Testis (tissue), 3 donors: Measurements from ENCODE around the gene ATP5MG. TPM values are rescaled to one million over a fixed set of nuclear protein-coding genes. Genes with fewer than 3 reads are reported as not detected.
"Not testable (repeated sequence)": the region's sequence is repeated elsewhere in the genome, so short reads cannot be mapped to it uniquely, and the experiment has no call there.

Experiments
- DNase-seq: peaks from one replicate; pipeline ENCODE4 v3.0.0-alpha.2; 2019
- H3K27ac ChIP-seq, 2 donors: fragments of 200-600 bp; sonication (generic); one replicate each; pipeline ENCODE4 v1.5.1; 2019
- H3K27me3 ChIP-seq: fragments of 200-600 bp; sonication (generic); one replicate; pipeline ENCODE4 v1.5.1; 2019
- H3K36me3 ChIP-seq: fragments of 200-600 bp; sonication (generic); one replicate; pipeline ENCODE4 v1.5.1; 2017; ENCODE audit warnings: low read depth; ENCODE audit errors: missing control alignments
- H3K4me1 ChIP-seq: fragments of 200-600 bp; sonication (generic); one replicate; pipeline ENCODE4 v1.5.1; 2019
- H3K4me3 ChIP-seq, 2 donors: fragments of 200-600 bp; sonication (generic); one replicate each; pipeline ENCODE4 v1.5.1; 2017 to 2019
- H3K9me3 ChIP-seq: fragments of 200-600 bp; sonication (generic); one replicate; pipeline ENCODE4 v1.5.1; 2017
- POLR2A ChIP-seq: fragments of 450-650 bp; IDR thresholded peaks from one replicate; pipeline ENCODE4 v1.6.1; 2017; ENCODE audit warnings: antibody characterized with exemption, mild to moderate bottlenecking, moderate library complexity
- WGBS, 2 donors: methylation state at CpG; one replicate each; pipeline ENCODE4 v1.1.5; 2018; 5-methylcytosine and 5-hydroxymethylcytosine counted together
- intact Hi-C: fragments of 100-400 bp; cut with DNase I; formaldehyde crosslinking; loops from one replicate; pipeline ENCODE4 v1.15.1; 2023; ENCODE audit warnings: low total_unique reads
- polyA plus RNA-seq: library from polyadenylated mRNA; stranded (reverse); fragments of 350-450 nt; fragmentation: Illumina TruSeq; extraction: RNeasy Lipid Tissue Mini Kit (QIAGEN cat#74804); gene quantifications from one replicate; pipeline ENCODE4 v1.2.3, GENCODE V29; 2014; ENCODE audit warnings: low read depth, low replicate concordance; ENCODE audit not compliant: insufficient read depth
- total RNA-seq, 2 donors: library from RNA; depleted of rRNA; stranded (reverse); fragments of >200 nt; gene quantifications; one replicate each; pipeline ENCODE4 v1.2.3, GENCODE V29; 2016
- TF ChIP-seq, protein P1 (sequence below), 3 experiments: fragments of 450-650 bp in 2 of 3; fragments of 200-600 bp in 1 of 3; sonication (generic) in 1 of 3; IDR thresholded peaks; one replicate each; pipeline ENCODE4 v1.5.1; 2016 to 2019; ENCODE audit warnings: antibody characterized with exemption in 3 of 3, mild to moderate bottlenecking in 2 of 3, moderate library complexity in 1 of 3

Gene ATP5MG
- total and polyA plus RNA-seq, 3 donors from 2014 or later, result 35.9 to 193 (median 40.0) TPM

DNA sequence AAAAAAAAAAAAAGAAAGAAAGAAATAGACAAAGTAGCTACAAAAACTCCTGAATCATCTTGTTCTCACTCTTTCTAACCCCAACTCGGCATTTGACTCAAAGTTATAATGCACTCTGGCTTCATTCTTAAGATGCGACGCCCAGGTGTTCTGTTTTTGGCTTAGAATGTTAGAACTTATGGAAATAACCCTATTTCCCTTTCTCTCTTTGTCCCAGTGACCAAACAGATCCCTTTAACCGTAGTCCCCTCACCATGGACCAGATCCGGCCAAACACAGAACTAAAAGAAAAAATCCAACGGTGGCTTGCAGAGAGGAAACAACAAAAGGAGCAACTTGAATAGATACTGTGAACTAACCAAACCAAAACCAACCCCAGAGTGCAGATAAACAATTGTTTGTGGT is 5.3 kb upstream of the ATP5MG start:
- no peak for DNase-seq
- H3K36me3 ChIP-seq, result no peaks in the 10 kb centered on the region
- no peak overlapping the region for H3K27ac ChIP-seq
- no peaks in the 10 kb centered on the region for H3K9me3 ChIP-seq
- intact Hi-C loops, result no loop called here
- H3K27me3 ChIP-seq, result no peaks in the 10 kb centered on the region
- no peak overlapping the region for H3K4me3 ChIP-seq
- no peaks in the 10 kb centered on the region for H3K4me1 ChIP-seq
- WGBS, 2 donors, result 89 to 90% methylated on average over 6 of the region's 6 CpGs
- TF ChIP-seq, protein P1, sequence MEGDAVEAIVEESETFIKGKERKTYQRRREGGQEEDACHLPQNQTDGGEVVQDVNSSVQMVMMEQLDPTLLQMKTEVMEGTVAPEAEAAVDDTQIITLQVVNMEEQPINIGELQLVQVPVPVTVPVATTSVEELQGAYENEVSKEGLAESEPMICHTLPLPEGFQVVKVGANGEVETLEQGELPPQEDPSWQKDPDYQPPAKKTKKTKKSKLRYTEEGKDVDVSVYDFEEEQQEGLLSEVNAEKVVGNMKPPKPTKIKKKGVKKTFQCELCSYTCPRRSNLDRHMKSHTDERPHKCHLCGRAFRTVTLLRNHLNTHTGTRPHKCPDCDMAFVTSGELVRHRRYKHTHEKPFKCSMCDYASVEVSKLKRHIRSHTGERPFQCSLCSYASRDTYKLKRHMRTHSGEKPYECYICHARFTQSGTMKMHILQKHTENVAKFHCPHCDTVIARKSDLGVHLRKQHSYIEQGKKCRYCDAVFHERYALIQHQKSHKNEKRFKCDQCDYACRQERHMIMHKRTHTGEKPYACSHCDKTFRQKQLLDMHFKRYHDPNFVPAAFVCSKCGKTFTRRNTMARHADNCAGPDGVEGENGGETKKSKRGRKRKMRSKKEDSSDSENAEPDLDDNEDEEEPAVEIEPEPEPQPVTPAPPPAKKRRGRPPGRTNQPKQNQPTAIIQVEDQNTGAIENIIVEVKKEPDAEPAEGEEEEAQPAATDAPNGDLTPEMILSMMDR (IDR thresholded peaks at IDR 0.05), result no peak
- no peak for TF ChIP-seq POLR2A

DNA sequence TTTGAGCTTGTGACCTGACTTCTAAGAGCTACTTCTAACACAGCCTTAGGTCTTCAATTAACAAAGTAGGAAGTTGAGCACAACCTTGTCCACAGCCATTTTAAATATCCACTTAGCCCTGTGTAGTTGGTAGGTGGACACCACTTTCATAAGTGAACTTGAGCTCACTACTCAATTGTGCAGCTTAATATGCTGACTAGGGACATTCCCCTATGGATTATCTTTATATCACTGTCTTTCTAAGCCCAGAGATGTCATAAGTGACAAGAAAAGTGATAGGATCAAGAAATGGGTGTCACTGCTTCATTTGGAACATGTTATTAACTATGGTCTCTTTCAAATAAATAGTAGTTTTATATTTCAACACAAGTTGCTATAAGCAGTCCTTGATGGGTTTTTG is 4.0 kb upstream of the ATP5MG start:
- Histone ChIP-seq H3K36me3 (no peaks in the 10 kb centered on the region), H3K9me3 (no peaks in the 10 kb centered on the region), H3K4me1 (no peaks in the 10 kb centered on the region), H3K4me3 (no peak overlapping the region), H3K27me3 (no peaks in the 10 kb centered on the region), H3K27ac (no peak overlapping the region)
- DNase-seq, result no peak
- TF ChIP-seq POLR2A, result no peak
- TF ChIP-seq, protein P1 (IDR thresholded peaks at IDR 0.05), result no peak
- intact Hi-C loops, result no loop called here

DNA sequence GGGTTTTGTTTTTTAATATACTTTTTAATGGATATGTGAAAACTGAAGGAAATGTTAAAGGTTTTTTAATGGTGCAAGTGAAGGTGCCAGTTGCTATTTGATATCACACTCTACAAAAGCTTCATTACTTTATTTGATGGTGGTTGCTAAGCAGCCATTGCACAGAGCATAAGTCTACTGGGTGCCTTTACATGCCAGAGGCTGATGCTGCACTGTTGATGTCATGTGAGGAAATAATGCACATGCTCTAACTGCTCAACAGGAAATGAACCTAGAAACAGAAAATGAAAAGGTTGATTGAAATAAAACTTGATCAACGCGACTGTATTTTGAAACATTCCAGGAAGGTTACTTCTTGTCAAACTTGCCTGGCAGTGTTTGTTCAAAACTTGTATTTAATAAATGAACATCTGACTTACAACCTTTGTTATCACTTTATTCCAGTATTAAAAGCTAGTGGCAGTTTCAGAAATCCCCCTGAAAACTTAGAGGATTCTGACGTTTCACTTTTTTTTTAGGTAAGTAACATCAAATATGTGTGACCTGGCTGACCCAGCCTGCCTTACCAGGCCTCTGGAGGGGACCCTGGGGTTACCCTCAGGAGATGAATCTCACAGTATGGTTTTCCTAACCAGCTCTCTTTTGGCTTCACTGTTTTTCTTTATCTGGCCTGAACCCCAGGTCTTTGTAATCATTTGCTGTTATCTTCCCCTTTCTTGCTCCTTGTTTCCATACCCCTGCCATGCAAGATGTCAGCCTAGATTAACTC is 2.4 kb upstream of the ATP5MG start:
- Histone ChIP-seq H3K27me3 (no peaks in the 10 kb centered on the region), H3K36me3 (no peaks in the 10 kb centered on the region), H3K4me3 (no peak overlapping the region), H3K4me1 (peaks cover 13% of the 10 kb centered on the region), H3K27ac (no peak overlapping the region), H3K9me3 (no peaks in the 10 kb centered on the region)
- no peak for DNase-seq
- TF ChIP-seq, protein P1 (IDR thresholded peaks at IDR 0.05), result no peak
- no peak for TF ChIP-seq POLR2A
- WGBS, 2 donors, result 74 to 77% methylated on average over 3 of the region's 3 CpGs
- intact Hi-C loops, result no loop called here

DNA sequence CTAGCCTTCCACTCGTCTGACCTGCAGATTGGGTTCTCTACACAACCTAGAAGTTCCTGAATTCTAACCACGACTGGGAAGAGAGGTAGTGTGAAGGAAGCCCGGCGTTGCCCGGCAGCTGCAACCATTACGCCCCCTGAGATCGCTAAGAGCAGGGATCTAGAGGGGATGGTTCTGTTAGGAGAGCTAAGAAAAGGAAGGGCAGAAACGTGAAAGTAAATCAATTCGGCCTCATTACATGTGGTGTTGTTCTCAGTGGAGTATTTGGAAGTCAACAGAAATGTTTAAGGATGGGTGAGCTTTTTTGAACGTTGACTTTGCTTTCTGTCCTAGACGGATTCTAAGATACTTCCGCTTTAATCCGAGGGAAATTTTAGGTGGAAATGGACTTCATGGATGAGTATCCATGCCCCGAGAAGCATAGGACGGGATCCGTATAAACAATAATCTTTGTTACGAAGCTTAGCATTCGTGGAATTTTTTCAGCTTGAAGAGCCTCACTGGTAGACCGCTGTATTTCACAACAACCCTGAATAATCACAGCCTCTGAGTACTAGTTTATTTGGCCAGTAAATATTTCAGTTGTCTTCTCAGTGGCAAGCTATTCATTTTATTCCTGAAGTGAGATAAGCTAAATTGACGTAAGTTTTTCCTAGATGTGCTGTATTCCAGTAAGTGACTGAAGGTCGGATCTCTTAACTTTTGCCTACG is 629 bp downstream of the ATP5MG start:
- peak overlapping the region; percentile 87 to 99 for H3K4me3 ChIP-seq
- WGBS, 2 donors, result 1% methylated on average over 22 of the region's 22 CpGs
- H3K4me1 ChIP-seq, result peaks cover 13% of the 10 kb centered on the region
- no peak for DNase-seq
- H3K27me3 ChIP-seq, result no peaks in the 10 kb centered on the region
- H3K9me3 ChIP-seq, result no peaks in the 10 kb centered on the region
- peak overlapping the region; percentile 86 to 88 for H3K27ac ChIP-seq
- TF ChIP-seq, protein P1 (IDR thresholded peaks at IDR 0.05), result no peak
- intact Hi-C loops, result loop anchor here (10.0 kb wide), 1 partner anchor 93 kb away; no protein-coding TSS in a partner anchor
- H3K36me3 ChIP-seq, result no peaks in the 10 kb centered on the region

GRCh38 chr11:118402594-118402993 is 1.2 kb downstream of the ATP5MG start:
- H3K27ac ChIP-seq, H3K27me3 ChIP-seq, DNase-seq, H3K9me3 ChIP-seq, H3K36me3 ChIP-seq: not testable (repeated sequence)
- Histone ChIP-seq H3K4me3 (peak overlapping the region; percentile 87 to 99), H3K4me1 (peaks cover 13% of the 10 kb centered on the region)
- 51 to 55% methylated on average over 7 of the region's 7 CpGs for WGBS, 2 donors
- intact Hi-C loops, result loop anchor here (10.0 kb wide), 1 partner anchor 92 kb away; no protein-coding TSS in a partner anchor
